A673 (cell line): ENCODE results near the gene DDX54. TPM values are rescaled to one million over a fixed set of nuclear protein-coding genes. Genes with fewer than 3 reads are reported as not detected.

Source experiments
- BruUV-seq: library from RNA; stranded (reverse); fragments of 400-500 nt; replicated peaks from 2 replicates; lab custom pipeline; 2021; lab: Mats Ljungman, UMichigan
- CTCF ChIA-PET: fragments of 300-600 bp; sonication (Branson Sonifier 250); formaldehyde crosslinking; loops from one replicate; lab custom pipeline; 2022; ENCODE audit warnings: antibody characterized with exemption; lab: Charles Lee
- POLR2A ChIA-PET: fragments of 300-600 bp; sonication (Branson Sonifier 250); formaldehyde crosslinking; loops from one replicate; lab custom pipeline; 2022; ENCODE audit warnings: antibody characterized with exemption; ENCODE audit not compliant: low non-redundant PET; lab: Charles Lee
- DNase-seq: peaks from one replicate; pipeline ENCODE4 v3.0.0-alpha.2; 2015; ENCODE audit warnings: low spot score
- H3K27ac ChIP-seq: fragments of 200-600 bp; sonication (generic); 2 replicates; pipeline ENCODE4 v1.5.1; 2016; ENCODE audit warnings: mixed run types, low read depth, mild to moderate bottlenecking, mixed read lengths, antibody characterized with exemption, low read length; ENCODE audit not compliant: poor library complexity, severe bottlenecking
- H3K27me3 ChIP-seq: fragments of 200-600 bp; sonication (generic); replicated peaks from 2 replicates; pipeline ENCODE4 v1.6.1; 2017; ENCODE audit warnings: mixed run types, low read depth, mild to moderate bottlenecking, mixed read lengths, antibody characterized with exemption, low read length; ENCODE audit not compliant: insufficient read depth, poor library complexity
- H3K36me3 ChIP-seq: fragments of 200-600 bp; sonication (generic); 2 replicates; pipeline ENCODE4 v1.6.1; 2016; ENCODE audit warnings: mixed run types, mild to moderate bottlenecking, mixed read lengths, antibody characterized with exemption, low read length; ENCODE audit not compliant: insufficient read depth, poor library complexity, severe bottlenecking
- H3K4me1 ChIP-seq: fragments of 200-600 bp; sonication (generic); 2 replicates; pipeline ENCODE4 v1.6.1; 2017; ENCODE audit warnings: mixed run types, mild to moderate bottlenecking, mixed read lengths, antibody characterized with exemption, low read length; ENCODE audit not compliant: insufficient read depth, poor library complexity, severe bottlenecking
- H3K4me3 ChIP-seq: fragments of 200-600 bp; sonication (generic); 2 replicates; pipeline ENCODE4 v1.5.1; 2016; ENCODE audit warnings: low read depth, mixed run types, mild to moderate bottlenecking, mixed read lengths, low read length; ENCODE audit not compliant: poor library complexity, severe bottlenecking
- H3K9me3 ChIP-seq: fragments of 200-600 bp; sonication (generic); 2 replicates; pipeline ENCODE4 v1.6.1; 2016; ENCODE audit warnings: mixed run types, low read depth, mild to moderate bottlenecking, mixed read lengths, antibody characterized with exemption, low read length; ENCODE audit not compliant: poor library complexity, severe bottlenecking
- CTCF ChIP-seq: fragments of 300-800, 200-600 bp; sonication (generic); conservative IDR thresholded peaks from 2 replicates; pipeline ENCODE4 v1.5.1; 2017; ENCODE audit warnings: low read depth, mild to moderate bottlenecking, antibody characterized with exemption, low read length, moderate library complexity, mixed read lengths
- EZH2 ChIP-seq: fragments of 200-600 bp; sonication (generic); IDR thresholded peaks from 2 replicates; pipeline ENCODE4 v1.6.1; 2017; ENCODE audit warnings: borderline replicate concordance, low read depth, mild to moderate bottlenecking, mixed read lengths, antibody characterized with exemption, low read length; ENCODE audit not compliant: poor library complexity, severe bottlenecking
- intact Hi-C: fragments of 100-400 bp; cut with micrococcal nuclease; formaldehyde crosslinking; loops from one replicate; pipeline ENCODE4 v1.10.0; 2022; ENCODE audit not compliant: unreplicated experiment
- total RNA-seq: library from RNA; stranded (reverse); gene quantifications from 2 replicates; pipeline ENCODE4 v1.2.3, GENCODE V29; 2021

The DDX54 gene
- total RNA-seq, 1 experiment from 2014 or later = 116 TPM

DNA sequence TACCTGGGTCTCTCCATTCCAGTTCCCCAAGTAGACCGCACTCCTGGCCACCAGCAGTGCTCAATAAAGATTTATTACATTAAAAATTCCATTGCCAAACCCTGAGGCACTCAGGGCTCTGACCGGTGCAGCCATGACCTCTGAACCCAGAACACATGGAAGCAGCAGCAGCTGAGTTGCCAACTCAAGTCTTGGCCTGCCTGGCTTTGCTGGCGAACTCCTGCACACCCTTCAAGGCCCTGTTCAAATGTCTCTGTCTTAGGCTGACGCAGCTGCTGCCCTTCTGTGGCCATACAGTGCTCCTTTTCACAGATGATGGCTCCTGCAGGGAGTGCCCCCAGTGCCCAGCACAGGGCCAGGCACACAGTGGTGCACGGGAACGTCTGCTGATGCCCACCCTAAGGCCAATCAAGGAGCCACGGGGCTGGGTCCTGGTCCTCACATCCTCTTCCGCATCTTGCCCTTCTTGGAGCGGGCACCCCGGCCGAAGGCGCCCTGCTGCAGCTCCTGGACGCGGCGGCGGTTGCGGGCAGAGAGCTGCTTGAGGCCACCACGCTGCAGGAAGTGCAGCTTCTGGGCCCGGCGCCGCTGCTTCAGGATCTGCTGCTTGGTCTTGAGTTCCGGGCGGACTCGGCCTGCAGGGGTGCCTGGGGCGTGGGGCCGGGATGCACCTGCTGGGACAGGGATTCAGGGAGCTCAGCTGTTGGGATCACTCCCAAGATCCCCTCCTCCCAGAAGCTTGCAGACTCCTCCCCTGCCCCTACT is 26.7 kb downstream of the DDX54 start:
- Histone ChIP-seq H3K36me3 (peaks cover 26% of the 10 kb centered on the region), H3K27ac (no peak overlapping the region), H3K4me3 (no peak overlapping the region), H3K9me3 (no peaks in the 10 kb centered on the region), H3K27me3 (peaks cover 5% of the 10 kb centered on the region), H3K4me1 (peaks cover 7% of the 10 kb centered on the region)
- TSS peak; percentile 95 for BruUV-seq
- TF ChIP-seq EZH2 (no peak), CTCF (no peak)
- DNase-seq = no peak
- ChIA-PET CTCF (interaction anchor here (0.6 kb wide), 1 partner anchor 307 kb away, joined by 3 read pairs; no protein-coding TSS in a partner anchor), POLR2A (no interaction called here)
- intact Hi-C loops = loop anchor here (10.0 kb wide), 1 partner anchor 164 kb away; no protein-coding TSS in a partner anchor

- no peak overlapping the region for H3K27ac ChIP-seq
- H3K4me1 ChIP-seq = peaks cover 13% of the 10 kb centered on the region
- H3K9me3 ChIP-seq = no peaks in the 10 kb centered on the region
- CTCF ChIA-PET = no interaction called here
- DNase-seq = no peak
- peaks cover 5% of the 10 kb centered on the region for H3K27me3 ChIP-seq
- H3K4me3 ChIP-seq = no peak overlapping the region
- peaks cover 26% of the 10 kb centered on the region for H3K36me3 ChIP-seq
- POLR2A ChIA-PET = no interaction called here
- intact Hi-C loops = loop anchor here (10.0 kb wide), 1 partner anchor 163 kb away; no protein-coding TSS in a partner anchor
- BruUV-seq = no TSS peak
- TF ChIP-seq CTCF = no peak
- TF ChIP-seq EZH2 = no peak
These were observed 27.9 kb downstream of the DDX54 start for GRCh38 chr12:113157218-113157859.

DNA sequence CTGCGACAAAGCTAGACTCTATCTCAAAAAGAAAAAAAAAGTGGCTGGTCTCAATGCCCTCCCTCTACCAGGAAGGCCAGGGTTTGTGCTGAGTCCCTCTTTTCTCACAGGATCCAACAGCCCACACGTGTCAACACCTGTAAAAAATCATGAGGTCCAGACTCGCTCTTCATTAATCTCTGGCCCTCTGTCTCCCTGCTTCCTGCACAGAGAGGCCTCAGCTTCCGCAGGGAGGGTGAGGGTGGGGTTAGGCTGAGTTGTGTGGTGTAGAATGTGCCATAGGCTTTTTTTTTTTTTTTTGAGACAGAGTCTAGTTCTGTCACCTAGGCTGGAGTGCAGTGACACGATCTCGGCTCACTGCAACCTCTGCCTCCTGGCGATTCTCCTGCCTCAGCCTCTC is 29.6 kb downstream of the DDX54 start:
- H3K27me3 ChIP-seq = peaks cover 5% of the 10 kb centered on the region
- POLR2A ChIA-PET = no interaction called here
- DNase-seq = no peak
- no TSS peak for BruUV-seq
- TF ChIP-seq CTCF (no peak), EZH2 (no peak)
- H3K4me1 ChIP-seq = peaks cover 6% of the 10 kb centered on the region
- CTCF ChIA-PET = no interaction called here
- no peak overlapping the region for H3K27ac ChIP-seq
- no peaks in the 10 kb centered on the region for H3K9me3 ChIP-seq
- intact Hi-C loops = loop anchor here (10.0 kb wide), 1 partner anchor 161 kb away; no protein-coding TSS in a partner anchor
- peaks cover 24% of the 10 kb centered on the region for H3K36me3 ChIP-seq
- no peak overlapping the region for H3K4me3 ChIP-seq
